AG04449 (cell line): Measurements from ENCODE around the gene TMEM164.

Experiments used
- CTCF ChIA-PET: fragments of 350-600 bp; formaldehyde crosslinking; extraction: SDS; loops from one replicate; lab custom pipeline; 2021; ENCODE audit warnings: antibody characterized with exemption; lab: Yijun Ruan, JAX
- POLR2A ChIA-PET: fragments of 400-600, 350-600 bp; formaldehyde crosslinking; extraction: SDS; loops from one replicate; lab custom pipeline; 2020; ENCODE audit warnings: antibody characterized with exemption, inconsistent platforms; lab: Yijun Ruan, JAX
- DNase-seq: peaks from one replicate; pipeline ENCODE4 v3.0.0-alpha.2; 2010; ENCODE audit warnings: low read depth, low spot score
- H3K4me3 ChIP-seq: 2 replicates; pipeline ENCODE4 v1.5.1; 2011; ENCODE audit warnings: low read depth, mild to moderate bottlenecking, control low read depth, low read length
- TF ChIP-seq, protein P1 (sequence below): IDR thresholded peaks from one replicate; pipeline ENCODE4 v1.5.1; 2011; ENCODE audit warnings: mild to moderate bottlenecking, moderate library complexity, low read length, control low read depth, inconsistent platforms; ENCODE audit not compliant: insufficient read depth; ENCODE audit errors: missing control alignments

Gene TMEM164

DNA sequence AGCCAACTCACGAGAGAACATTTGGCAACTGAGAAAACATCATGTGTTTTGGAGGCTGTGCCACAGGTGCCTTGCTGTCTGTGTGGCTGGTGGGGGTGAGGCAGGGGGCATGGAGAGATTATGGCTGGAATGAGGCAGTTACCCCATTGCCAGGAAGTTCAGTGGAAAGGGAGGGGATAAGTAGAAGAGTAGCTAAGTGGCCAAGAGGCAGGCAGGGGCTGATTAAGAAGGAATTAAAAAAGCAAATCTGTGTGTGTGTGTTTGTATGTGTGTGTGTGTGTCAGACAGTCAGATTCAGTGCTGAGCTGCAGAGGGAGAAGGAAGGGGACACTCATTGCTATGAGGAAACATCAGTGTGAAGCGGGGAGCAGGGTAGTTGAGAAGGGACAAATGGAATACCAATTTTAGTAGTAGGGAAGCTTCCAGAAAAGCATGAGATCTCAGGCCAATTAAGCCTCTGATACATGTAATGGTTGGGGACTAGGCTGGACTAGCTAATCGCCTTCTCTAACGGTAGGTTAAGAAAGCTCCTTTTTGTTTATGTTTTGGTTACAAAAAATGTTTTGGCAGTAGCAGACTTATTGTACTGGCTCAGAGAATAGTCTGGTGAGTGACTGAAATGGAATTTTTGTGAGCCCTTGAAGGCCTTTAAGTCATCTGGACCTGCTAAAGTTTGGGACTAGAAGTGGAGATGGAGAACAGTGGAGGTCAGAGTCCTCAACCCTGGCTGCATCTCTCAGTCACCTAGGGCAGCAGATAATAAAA, 18.5 kb downstream of the TMEM164 start:
- POLR2A ChIA-PET, result no interaction called here
- no peak for DNase-seq
- TF ChIP-seq, protein P1, sequence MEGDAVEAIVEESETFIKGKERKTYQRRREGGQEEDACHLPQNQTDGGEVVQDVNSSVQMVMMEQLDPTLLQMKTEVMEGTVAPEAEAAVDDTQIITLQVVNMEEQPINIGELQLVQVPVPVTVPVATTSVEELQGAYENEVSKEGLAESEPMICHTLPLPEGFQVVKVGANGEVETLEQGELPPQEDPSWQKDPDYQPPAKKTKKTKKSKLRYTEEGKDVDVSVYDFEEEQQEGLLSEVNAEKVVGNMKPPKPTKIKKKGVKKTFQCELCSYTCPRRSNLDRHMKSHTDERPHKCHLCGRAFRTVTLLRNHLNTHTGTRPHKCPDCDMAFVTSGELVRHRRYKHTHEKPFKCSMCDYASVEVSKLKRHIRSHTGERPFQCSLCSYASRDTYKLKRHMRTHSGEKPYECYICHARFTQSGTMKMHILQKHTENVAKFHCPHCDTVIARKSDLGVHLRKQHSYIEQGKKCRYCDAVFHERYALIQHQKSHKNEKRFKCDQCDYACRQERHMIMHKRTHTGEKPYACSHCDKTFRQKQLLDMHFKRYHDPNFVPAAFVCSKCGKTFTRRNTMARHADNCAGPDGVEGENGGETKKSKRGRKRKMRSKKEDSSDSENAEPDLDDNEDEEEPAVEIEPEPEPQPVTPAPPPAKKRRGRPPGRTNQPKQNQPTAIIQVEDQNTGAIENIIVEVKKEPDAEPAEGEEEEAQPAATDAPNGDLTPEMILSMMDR, result no peak
- CTCF ChIA-PET, result no interaction called here
- H3K4me3 ChIP-seq, result no peak overlapping the region

DNA sequence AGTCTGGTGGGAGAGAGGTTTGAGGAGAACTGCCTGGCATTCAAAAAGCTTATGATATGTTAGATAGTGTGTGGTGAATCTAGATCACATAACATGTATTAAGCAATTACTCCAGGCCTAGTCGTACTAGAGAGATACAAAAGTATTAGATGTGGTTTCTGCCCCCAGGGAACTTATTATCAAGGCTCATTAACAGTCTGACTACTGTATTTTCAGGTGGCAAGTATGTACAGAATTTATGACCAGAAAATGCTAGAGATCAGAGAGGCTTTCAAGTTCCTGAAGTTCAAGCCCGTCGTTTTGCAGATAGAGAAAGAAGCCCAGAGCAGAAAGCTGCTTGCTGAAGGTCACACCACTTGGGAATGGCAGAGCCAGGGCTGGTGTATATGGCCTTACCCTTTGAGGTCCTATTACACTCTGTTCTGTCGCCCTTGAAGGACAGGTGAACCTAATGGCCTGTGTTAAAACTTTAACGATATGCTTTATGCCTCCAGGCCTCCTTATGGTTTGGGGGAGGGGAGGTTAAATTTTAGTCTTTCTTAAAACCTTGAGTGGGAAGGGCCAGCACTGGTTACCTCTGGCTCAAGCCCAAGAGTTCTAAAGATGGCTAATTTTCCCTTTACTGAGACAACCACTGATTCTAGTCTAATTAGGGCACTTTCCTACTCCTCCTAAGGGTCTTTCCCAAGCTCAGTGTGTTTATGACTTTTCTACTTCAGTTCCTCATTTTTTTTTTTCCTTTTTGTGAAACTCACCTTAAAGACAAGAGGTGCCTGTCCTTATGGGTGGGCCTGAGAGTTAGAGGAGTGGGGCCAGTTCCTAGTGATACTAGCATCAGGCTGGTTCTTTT, 19.9 kb downstream of the TMEM164 start:
- TF ChIP-seq, protein P1, result no peak
- CTCF ChIA-PET, result no interaction called here
- no peak overlapping the region for H3K4me3 ChIP-seq
- POLR2A ChIA-PET, result no interaction called here
- no peak for DNase-seq

DNA sequence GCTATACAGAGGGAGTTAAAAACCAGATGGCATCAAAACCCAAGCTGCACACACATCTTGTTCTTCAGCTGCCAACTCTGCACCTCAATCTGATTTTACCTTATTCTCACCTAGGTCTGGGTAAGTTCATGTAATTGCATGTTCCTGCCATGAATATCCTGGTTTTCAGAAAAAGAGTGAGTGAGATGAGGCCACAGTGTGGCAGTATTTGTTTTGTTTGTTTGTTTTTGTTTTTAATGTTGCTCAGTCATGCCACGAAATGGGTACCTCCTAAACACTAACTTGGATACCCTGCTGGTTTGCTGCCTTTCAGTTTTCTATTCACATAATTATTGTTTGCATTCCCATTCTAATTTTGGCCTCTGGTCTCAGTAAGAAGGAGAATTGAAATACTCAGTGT, 22.5 kb downstream of the TMEM164 start:
- TF ChIP-seq, protein P1, result no peak
- no peak for DNase-seq
- H3K4me3 ChIP-seq, result no peak overlapping the region
- POLR2A ChIA-PET, result no interaction called here
- CTCF ChIA-PET, result no interaction called here

DNA sequence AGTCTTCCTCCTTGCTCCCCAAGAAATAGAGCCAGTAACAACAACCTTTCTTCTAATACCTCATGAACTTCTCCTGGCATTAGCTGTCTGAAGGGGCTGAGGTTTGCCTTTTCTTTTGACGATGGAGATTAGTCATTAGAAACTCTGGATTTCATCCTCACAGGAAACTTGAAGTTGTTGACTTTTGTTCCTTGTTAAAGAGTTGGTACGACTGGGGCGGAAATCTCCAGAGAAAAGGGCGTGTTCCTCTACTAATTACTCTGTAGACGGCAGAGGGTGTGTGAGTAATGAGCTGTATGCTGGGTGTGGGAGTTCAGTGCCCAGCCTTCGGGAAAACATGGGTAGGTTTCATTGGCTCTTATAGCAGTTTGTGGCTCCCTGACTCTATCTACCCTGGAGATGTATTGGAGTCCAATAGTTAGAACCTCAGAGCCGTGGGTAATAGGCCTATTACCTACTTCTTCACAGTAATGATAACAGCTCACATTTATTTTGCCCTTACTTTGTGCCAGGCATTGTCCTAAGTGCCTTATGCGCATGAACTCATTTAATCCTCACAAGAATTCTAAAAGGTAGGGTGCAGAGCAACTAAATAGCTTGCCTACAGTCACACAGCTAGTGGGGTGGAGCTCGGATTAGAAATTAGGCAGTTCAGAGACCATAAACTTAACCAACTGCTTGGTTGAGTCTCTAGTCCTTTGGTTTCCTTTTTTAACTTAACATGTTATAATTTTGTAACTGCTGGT, 23.4 kb downstream of the TMEM164 start:
- TF ChIP-seq, protein P1, result no peak
- CTCF ChIA-PET, result no interaction called here
- DNase-seq, result no peak

GRCh38 chrX:110032534-110033147, 29.7 kb downstream of the TMEM164 start:
- POLR2A ChIA-PET, result no interaction called here
- TF ChIP-seq, protein P1, result no peak
- CTCF ChIA-PET, result interaction anchor here (0.6 kb wide), 1 partner anchor 19 kb away, joined by 3 read pairs; no protein-coding TSS in a partner anchor
- DNase-seq, result no peak
- H3K4me3 ChIP-seq, result no peak overlapping the region

More for the DNA sequence above, 23.4 kb downstream of the TMEM164 start:
- no peak overlapping the region for H3K4me3 ChIP-seq
- POLR2A ChIA-PET, result no interaction called here
